NT2/D1 (cell line): ENCODE results near the gene LOXHD1.

ENCODE experiments used
- SUZ12 ChIP-seq: IDR thresholded peaks from 2 replicates; pipeline ENCODE4 v1.6.1; 2011; ENCODE audit not compliant: insufficient read length, insufficient read depth; ENCODE audit errors: extremely low read depth
- YY1 ChIP-seq: IDR thresholded peaks from 2 replicates; pipeline ENCODE4 v1.6.1; 2011; ENCODE audit not compliant: insufficient read length, insufficient read depth
- ZNF274 ChIP-seq: IDR thresholded peaks from 2 replicates; pipeline ENCODE4 v1.6.1; 2011; ENCODE audit warnings: mild to moderate bottlenecking, low read depth, low read length

DNA sequence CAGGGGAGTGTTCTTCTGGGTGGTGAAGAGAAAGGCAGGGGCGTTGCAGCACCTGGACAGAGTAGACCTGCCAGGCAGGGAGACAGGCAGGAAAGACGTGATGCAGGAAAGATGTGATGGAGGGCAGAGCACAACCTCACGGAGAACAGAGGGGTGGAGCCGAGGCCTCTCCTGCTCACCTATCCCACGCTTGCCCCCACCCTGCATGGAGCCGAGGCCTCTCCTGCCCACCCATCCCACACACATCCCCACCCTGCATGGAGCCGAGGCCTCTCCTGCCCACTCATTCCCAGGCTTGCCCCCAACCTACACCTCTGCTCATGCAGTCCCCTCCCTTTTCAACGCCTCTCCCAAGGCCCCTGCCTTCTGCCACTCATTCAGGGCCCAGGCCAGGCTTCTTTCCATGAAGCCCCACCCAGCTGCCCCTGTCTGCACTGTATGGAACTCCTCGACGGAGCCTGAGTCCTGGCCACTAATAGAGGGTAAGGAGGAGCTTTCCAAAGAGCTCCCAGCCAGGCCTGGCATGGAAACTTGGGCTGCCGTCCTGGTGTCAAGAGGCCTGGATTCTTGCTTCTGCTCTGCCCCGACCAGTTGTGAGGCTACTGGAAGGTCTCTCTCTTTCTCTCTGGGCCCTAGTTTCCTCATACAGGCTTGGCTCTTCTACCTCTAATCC, 32.0 kb upstream of the LOXHD1 start:
- TF ChIP-seq YY1 (no peak), SUZ12 (no peak), ZNF274 (no peak)
